ENCODE results near the gene PYY.
"Not testable (repeated sequence)": the region's sequence is repeated elsewhere in the genome, so short reads cannot be mapped to it uniquely, and the experiment has no call there.

The PYY gene

GRCh38 chr17:43979011-43979410 is 25.3 kb upstream of the PYY start:
- DNase-seq (ENCODE audit: low read depth), result no peak

DNA sequence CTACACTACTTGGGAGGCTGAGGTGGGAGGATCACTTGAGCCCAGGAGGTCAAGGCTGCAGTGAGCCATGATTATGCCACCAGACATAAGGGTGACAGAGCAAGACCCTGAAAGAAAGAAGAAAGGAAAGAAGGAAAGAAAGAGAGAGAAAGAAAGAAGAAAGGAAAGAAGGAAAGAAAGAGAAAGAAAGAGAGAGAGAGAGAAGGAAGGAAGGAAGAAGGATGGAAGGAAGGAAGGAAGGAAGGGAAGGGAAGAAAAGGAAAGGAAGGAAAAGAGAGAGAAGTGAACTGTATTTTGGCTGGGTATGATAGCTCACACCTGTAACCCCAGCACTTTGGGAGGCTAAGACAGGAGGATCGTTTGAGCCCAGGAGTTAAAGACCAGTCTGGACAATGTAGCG is 24.3 kb upstream of the PYY start:
- no peak for DNase-seq (ENCODE audit: low read depth)

- no peak for DNase-seq (ENCODE audit: low read depth)
Observed at GRCh38 chr17:43976963-43977837, 23.5 kb upstream of the PYY start.

- no peak for DNase-seq (ENCODE audit: low read depth)
Observed at GRCh38 chr17:43975898-43976297, 22.2 kb upstream of the PYY start.

GRCh38 chr17:43974382-43975266 is 20.9 kb upstream of the PYY start:
- no peak for DNase-seq (ENCODE audit: low read depth)

- not testable (repeated sequence) for DNase-seq (ENCODE audit: low read depth)
Observed at GRCh38 chr17:43972444-43973212, 18.9 kb upstream of the PYY start.

- DNase-seq (ENCODE audit: low read depth), result not testable (repeated sequence)
Observed at GRCh38 chr17:43971436-43971835, 17.7 kb upstream of the PYY start.

DNA sequence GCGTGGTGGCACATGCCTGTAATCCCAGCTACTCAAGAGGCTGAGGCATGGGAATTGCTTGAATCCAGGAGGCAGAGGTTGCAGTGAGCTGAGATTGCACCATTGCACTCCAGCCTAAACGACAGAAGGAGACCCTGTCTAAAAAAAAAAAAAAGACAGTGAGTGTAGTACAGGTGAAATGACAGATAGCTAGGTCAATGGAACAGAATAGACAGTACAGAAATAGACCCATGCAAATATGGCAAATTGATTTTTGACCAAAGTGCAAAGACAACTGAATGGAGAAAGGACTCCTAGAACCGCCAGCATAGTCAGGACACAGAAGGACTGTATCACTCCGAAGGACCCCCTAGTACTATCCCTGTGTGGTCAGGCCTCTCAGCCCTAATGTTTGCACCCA is 16.6 kb upstream of the PYY start:
- no peak for DNase-seq (ENCODE audit: low read depth)

DNA sequence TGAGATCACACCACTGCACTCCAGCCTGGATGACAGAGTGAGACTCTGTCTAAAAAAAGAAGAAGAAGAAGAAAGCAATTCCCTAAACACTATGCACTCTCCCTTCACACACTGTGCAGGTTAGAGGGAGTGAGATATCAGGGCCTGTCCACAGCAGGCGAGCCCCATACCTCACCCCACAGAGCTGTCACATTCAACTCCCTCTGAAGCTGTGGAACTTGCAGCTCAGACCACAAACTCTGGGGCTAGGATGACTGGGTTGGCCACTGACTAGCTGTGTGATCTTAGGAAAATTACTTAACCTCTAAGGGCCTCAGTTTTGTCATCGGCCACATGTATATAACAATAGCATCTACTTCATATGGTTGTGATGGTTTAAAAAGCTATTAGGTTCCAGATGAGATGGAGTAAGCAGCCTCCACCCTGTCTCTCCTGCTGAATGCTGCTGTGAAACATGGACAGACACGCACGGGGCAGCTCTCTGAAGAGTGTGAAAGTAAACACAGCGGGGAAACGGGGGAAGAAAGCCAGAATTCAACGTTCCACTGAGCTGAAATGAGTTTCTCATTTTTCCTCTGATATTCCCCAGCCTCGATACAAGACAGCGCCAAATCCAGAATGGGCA is 13.6 kb upstream of the PYY start:
- DNase-seq (ENCODE audit: low read depth), result no peak

- DNase-seq (ENCODE audit: low read depth), result no peak
Observed at GRCh38 chr17:43966276-43966675, 12.5 kb upstream of the PYY start.

DNA sequence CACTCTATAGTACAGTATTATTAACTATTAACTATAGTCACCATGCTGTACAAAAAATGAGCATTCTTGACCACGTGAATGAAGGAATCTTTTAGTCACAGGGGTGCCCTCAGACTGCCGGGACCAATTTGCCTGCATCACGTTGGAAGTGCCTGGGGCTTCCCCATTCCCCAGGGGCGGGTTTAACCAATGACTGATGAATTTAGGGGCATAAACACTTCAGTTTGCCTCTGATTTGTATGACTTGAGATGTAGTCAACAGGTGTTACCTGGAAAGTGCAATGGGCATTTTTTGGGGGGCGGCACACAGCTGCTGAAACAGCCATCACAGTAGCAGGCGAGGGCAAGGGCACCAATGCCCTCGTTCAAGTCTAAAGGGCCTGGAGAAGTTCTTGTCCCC is 8.7 kb upstream of the PYY start:
- no peak for DNase-seq (ENCODE audit: low read depth)

DNA sequence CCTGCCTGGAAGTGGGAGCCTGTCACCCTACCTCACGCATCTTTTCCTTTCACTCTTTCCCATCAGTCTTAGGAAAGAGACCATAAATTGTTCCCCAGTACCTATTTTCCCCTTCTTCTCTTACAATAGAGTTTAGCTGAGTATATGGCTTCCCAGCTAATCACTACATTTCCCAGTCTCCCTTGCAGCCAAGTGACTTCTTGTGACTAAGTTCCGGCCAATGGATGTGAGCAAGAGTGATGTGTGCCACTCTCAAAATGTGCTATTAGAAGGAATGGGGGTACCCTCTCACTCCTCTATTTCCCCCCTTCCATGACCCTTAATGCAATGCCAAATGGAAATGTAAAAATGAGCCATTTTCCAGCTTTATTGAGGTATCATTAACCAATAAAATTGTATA is 8.2 kb upstream of the PYY start:
- no peak for DNase-seq (ENCODE audit: low read depth)

DNA sequence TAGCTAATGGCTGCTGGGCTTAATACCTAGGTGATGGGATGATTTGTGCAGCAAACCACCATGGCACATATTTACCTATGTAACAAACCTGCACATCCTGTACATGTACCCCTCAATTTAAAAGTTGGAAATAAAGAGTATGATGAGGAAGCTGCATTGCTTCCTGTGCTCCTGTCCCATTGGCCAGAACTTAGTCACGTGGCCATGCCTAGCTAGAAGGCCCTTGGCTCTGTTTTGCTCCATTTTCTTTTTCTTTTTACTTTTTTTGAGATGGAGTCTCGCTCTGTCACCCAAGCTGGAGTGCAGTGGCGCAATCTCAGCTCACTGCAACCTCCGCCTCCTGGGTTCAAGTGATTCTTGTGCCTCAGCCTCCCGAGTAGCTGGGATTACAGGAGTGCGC is 7.6 kb upstream of the PYY start:
- DNase-seq (ENCODE audit: low read depth), result not testable (repeated sequence)

- no peak for DNase-seq (ENCODE audit: low read depth)
Observed at GRCh38 chr17:43958748-43959352, 5.1 kb upstream of the PYY start.

- DNase-seq (ENCODE audit: low read depth), result no peak
Observed at GRCh38 chr17:43956222-43956621, 2.5 kb upstream of the PYY start.

GRCh38 chr17:43952724-43953666 is 745 bp downstream of the PYY start:
- DNase-seq (ENCODE audit: low read depth), result no peak

- DNase-seq (ENCODE audit: low read depth), result no peak
Observed at GRCh38 chr17:43952351-43952723, 1.4 kb downstream of the PYY start.

GRCh38 chr17:43951750-43952149 is 2.0 kb downstream of the PYY start:
- DNase-seq (ENCODE audit: low read depth), result no peak

DNA sequence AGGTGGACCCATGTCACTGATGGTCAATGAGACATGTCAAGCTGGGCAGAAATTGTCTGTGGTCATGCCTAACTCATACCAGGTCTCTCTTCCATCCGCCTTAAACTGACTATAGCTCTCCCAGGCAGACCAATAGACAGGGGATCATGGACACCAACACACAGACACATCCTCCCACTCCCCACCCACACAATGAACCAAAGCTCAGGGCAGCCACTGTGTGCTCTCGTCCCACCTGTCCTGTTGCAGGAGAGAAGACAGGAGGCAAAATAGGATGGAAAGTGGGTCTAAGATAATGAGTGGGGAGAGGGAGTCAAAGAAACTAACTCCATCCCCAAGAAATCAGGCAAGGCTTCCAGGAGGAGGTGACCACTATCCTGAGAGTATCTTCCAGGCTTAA is 3.2 kb downstream of the PYY start:
- no peak for DNase-seq (ENCODE audit: low read depth)

DNA sequence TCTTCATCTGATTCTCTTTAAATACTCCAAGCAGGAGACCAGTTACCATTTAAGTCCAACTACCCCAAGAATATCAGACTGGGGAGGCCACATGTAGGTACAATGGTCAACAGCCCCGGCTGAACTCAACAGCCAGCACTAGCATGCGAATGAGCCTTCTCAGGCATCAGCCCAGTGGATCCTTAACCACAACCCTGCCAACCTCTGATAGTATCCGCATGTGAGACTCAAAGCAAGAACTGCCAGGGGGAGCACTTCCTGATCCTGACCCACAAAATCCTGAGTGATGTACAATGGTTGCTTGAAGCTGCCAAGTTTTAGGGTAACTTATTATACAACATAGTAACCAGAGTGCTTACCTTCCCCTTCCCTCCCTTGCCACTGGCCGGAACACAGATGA is 4.0 kb downstream of the PYY start:
- no peak for DNase-seq (ENCODE audit: low read depth)

Measured in T follicular helper cell (primary cell).